ENCODE results near the gene TMPRSS6. TPM values are rescaled to one million over a fixed set of nuclear protein-coding genes. Genes with fewer than 3 reads are reported as not detected.

TMPRSS6 gene
- total RNA-seq, 1 experiment from 2014 or later = 0.39 TPM

- ChIA-PET RAD21 (ENCODE audit: low non-redundant PET in 1 of 2, low total read pairs in 2 of 2, uncharacterized antibody in 2 of 2, unreplicated experiment in 2 of 2) (no interaction called here), POLR2A (no interaction called here), CTCF (no interaction called here)
- Histone ChIP-seq H3K27me3 (ENCODE audit: insufficient read depth, low read length) (peaks cover 18% of the 10 kb centered on the region), H3K79me2 (ENCODE audit: insufficient read depth, low read length) (no peaks in the 10 kb centered on the region), H3K9me3 (ENCODE audit: control insufficient read depth in 1 of 2, insufficient read depth in 1 of 2, low read depth in 1 of 2, low read length in 2 of 2) (no peaks in the 10 kb centered on the region), H3K9ac (ENCODE audit: low read length) (no peak overlapping the region), H3K4me1 (ENCODE audit: control insufficient read depth in 1 of 2, insufficient read depth in 2 of 2, low read length in 2 of 2) (peaks cover 0 to 5% of the 10 kb centered on the region in 2 experiments; a peak in 2 of 4 replicates), H3K4me3 (replicated peaks in 1 of 2; ENCODE audit: low read depth in 1 of 2, low read length in 2 of 2) (no peak overlapping the region), H3K9me2 (ENCODE audit: insufficient read depth) (no peaks in the 10 kb centered on the region), H2AFZ (ENCODE audit: low read depth, low read length, poor library complexity, severe bottlenecking) (no peak overlapping the region), H3K36me3 (ENCODE audit: control insufficient read depth in 1 of 2, insufficient read depth in 2 of 2, low read length in 2 of 2) (no peaks in the 10 kb centered on the region), H3K27ac (ENCODE audit: low read depth, low read length) (no peak overlapping the region), H4K20me1 (ENCODE audit: insufficient read depth) (no peaks in the 10 kb centered on the region), H3K4me2 (ENCODE audit: low read length) (no peak overlapping the region)
- no peak for DNase-seq (ENCODE audit: low read depth, low spot score)
- intact Hi-C loops (cut with micrococcal nuclease) = no loop called here
- BruUV-seq (replicated peaks) = no TSS peak
- TF ChIP-seq RAD21 (IDR thresholded peaks at IDR 0.05; ENCODE audit: low read depth) (no peak), EZH2phosphoT487 (IDR thresholded peaks at IDR 0.05; ENCODE audit: borderline replicate concordance) (no peak), EGR1 (IDR thresholded peaks at IDR 0.05; ENCODE audit: low read depth) (no peak), SIN3A (IDR thresholded peaks at IDR 0.05; ENCODE audit: low read depth) (no peak), CBX3 (IDR thresholded peaks at IDR 0.05; ENCODE audit: low read depth) (no peak), TCF7L2 (IDR thresholded peaks at IDR 0.05; ENCODE audit: borderline replicate concordance, extremely low read depth, insufficient read depth, insufficient read length) (no peak), EZH2 (IDR thresholded peaks at IDR 0.05) (no peak), ZFX (IDR thresholded peaks at IDR 0.05) (no peak), JUND (IDR thresholded peaks at IDR 0.05) (no peak), ZNF274 (IDR thresholded peaks at IDR 0.05; ENCODE audit: low read depth, low read length) (no peak), SP1 (IDR thresholded peaks at IDR 0.05; ENCODE audit: low read depth) (no peak), YY1 (IDR thresholded peaks at IDR 0.05; ENCODE audit: extremely low read depth, insufficient replicate concordance, low read depth, low read length) (no peak), POLR2AphosphoS5 (IDR thresholded peaks at IDR 0.05; ENCODE audit: low read depth, low read length) (no peak), SRF (IDR thresholded peaks at IDR 0.05; ENCODE audit: low read depth) (no peak)
- TF ChIP-seq, protein P1, sequence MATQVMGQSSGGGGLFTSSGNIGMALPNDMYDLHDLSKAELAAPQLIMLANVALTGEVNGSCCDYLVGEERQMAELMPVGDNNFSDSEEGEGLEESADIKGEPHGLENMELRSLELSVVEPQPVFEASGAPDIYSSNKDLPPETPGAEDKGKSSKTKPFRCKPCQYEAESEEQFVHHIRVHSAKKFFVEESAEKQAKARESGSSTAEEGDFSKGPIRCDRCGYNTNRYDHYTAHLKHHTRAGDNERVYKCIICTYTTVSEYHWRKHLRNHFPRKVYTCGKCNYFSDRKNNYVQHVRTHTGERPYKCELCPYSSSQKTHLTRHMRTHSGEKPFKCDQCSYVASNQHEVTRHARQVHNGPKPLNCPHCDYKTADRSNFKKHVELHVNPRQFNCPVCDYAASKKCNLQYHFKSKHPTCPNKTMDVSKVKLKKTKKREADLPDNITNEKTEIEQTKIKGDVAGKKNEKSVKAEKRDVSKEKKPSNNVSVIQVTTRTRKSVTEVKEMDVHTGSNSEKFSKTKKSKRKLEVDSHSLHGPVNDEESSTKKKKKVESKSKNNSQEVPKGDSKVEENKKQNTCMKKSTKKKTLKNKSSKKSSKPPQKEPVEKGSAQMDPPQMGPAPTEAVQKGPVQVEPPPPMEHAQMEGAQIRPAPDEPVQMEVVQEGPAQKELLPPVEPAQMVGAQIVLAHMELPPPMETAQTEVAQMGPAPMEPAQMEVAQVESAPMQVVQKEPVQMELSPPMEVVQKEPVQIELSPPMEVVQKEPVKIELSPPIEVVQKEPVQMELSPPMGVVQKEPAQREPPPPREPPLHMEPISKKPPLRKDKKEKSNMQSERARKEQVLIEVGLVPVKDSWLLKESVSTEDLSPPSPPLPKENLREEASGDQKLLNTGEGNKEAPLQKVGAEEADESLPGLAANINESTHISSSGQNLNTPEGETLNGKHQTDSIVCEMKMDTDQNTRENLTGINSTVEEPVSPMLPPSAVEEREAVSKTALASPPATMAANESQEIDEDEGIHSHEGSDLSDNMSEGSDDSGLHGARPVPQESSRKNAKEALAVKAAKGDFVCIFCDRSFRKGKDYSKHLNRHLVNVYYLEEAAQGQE (IDR thresholded peaks at IDR 0.05; ENCODE audit: low read depth) = no peak
- TF ChIP-seq, protein P2, sequence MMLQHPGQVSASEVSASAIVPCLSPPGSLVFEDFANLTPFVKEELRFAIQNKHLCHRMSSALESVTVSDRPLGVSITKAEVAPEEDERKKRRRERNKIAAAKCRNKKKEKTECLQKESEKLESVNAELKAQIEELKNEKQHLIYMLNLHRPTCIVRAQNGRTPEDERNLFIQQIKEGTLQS (IDR thresholded peaks at IDR 0.05) = no peak
- TF ChIP-seq, protein P3, sequence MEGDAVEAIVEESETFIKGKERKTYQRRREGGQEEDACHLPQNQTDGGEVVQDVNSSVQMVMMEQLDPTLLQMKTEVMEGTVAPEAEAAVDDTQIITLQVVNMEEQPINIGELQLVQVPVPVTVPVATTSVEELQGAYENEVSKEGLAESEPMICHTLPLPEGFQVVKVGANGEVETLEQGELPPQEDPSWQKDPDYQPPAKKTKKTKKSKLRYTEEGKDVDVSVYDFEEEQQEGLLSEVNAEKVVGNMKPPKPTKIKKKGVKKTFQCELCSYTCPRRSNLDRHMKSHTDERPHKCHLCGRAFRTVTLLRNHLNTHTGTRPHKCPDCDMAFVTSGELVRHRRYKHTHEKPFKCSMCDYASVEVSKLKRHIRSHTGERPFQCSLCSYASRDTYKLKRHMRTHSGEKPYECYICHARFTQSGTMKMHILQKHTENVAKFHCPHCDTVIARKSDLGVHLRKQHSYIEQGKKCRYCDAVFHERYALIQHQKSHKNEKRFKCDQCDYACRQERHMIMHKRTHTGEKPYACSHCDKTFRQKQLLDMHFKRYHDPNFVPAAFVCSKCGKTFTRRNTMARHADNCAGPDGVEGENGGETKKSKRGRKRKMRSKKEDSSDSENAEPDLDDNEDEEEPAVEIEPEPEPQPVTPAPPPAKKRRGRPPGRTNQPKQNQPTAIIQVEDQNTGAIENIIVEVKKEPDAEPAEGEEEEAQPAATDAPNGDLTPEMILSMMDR (IDR thresholded peaks at IDR 0.05 in 2 of 3, conservative IDR thresholded peaks at IDR 0.05 in 1 of 3; ENCODE audit: borderline replicate concordance in 1 of 3, insufficient read depth in 1 of 3, low read depth in 2 of 3, low read length in 2 of 3) = no peak
- TF ChIP-seq, protein P4, sequence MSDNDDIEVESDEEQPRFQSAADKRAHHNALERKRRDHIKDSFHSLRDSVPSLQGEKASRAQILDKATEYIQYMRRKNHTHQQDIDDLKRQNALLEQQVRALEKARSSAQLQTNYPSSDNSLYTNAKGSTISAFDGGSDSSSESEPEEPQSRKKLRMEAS (IDR thresholded peaks at IDR 0.05) = no peak
- ATAC-seq = no peak
These were observed 29.8 kb downstream of the TMPRSS6 start for GRCh38 chr22:37079668-37080171.

All from HCT116 (cell line).